EH (cell line): ENCODE data around the gene PRELID1.
A peak's percentile ranks its signal among the peaks of the same experiment; 100 is the strongest.
"Not testable (repeated sequence)": the region's sequence is repeated elsewhere in the genome, so short reads cannot be mapped to it uniquely, and the experiment has no call there.

ENCODE experiments used
- DNase-seq: peaks from one replicate; pipeline ENCODE4 v3.0.0-alpha.2; 2015; ENCODE audit warnings: low read depth

Gene PRELID1

GRCh38 chr5:177336112-177336511, 32.5 kb downstream of the PRELID1 start:
- peak; percentile 29 for DNase-seq

- no peak for DNase-seq
These were observed 33.2 kb downstream of the PRELID1 start for GRCh38 chr5:177336603-177337494.

- no peak for DNase-seq
These were observed 34.9 kb downstream of the PRELID1 start for GRCh38 chr5:177338251-177339106.

GRCh38 chr5:177339107-177339638, 35.6 kb downstream of the PRELID1 start:
- no peak for DNase-seq

- DNase-seq = not testable (repeated sequence)
These were observed 39.4 kb downstream of the PRELID1 start for GRCh38 chr5:177343000-177343399.

GRCh38 chr5:177343777-177344176, 40.2 kb downstream of the PRELID1 start:
- no peak for DNase-seq

GRCh38 chr5:177344891-177345290, 41.3 kb downstream of the PRELID1 start:
- DNase-seq = no peak

GRCh38 chr5:177346820-177347219, 43.2 kb downstream of the PRELID1 start:
- DNase-seq = no peak

- no peak for DNase-seq
These were observed 44.1 kb downstream of the PRELID1 start for GRCh38 chr5:177347699-177348098.

- no peak for DNase-seq
These were observed 45.7 kb downstream of the PRELID1 start for GRCh38 chr5:177349362-177349647.

GRCh38 chr5:177349762-177350161, 46.2 kb downstream of the PRELID1 start:
- no peak for DNase-seq

GRCh38 chr5:177350776-177351391, 47.3 kb downstream of the PRELID1 start:
- peak; percentile 14 for DNase-seq

- peak; percentile 96 for DNase-seq
These were observed 48.1 kb downstream of the PRELID1 start, which contains the start of gene LMAN2 for GRCh38 chr5:177351392-177352329. TSS of gene LMAN2 (minus strand) at chr5:177351668. CDS start at chr5:177351647, 21 bp downstream.

GRCh38 chr5:177353093-177353492, 49.5 kb downstream of the PRELID1 start:
- no peak for DNase-seq

GRCh38 chr5:177354256-177354655, 50.7 kb downstream of the PRELID1 start:
- no peak for DNase-seq

GRCh38 chr5:177354711-177355110, 51.1 kb downstream of the PRELID1 start:
- DNase-seq = no peak

GRCh38 chr5:177355162-177355867, 51.7 kb downstream of the PRELID1 start:
- DNase-seq = no peak

GRCh38 chr5:177355868-177356168, 52.2 kb downstream of the PRELID1 start:
- no peak for DNase-seq
